Ishikawa (cell line): ENCODE results near the gene SH3RF3.

Experiments
- CEBPB ChIP-seq: IDR thresholded peaks from 2 replicates; pipeline ENCODE4 v1.6.1; 2012
- CREB1 ChIP-seq: IDR thresholded peaks from 2 replicates; pipeline ENCODE4 v1.6.1; 2012; ENCODE audit warnings: low read depth
- EGR1 ChIP-seq: IDR thresholded peaks from 2 replicates; pipeline ENCODE4 v1.6.1; 2012
- EP300 ChIP-seq: IDR thresholded peaks from 2 replicates; pipeline ENCODE4 v1.6.1; 2012; ENCODE audit warnings: borderline replicate concordance
- FOXM1 ChIP-seq: IDR thresholded peaks from 2 replicates; pipeline ENCODE4 v1.6.1; 2012; ENCODE audit warnings: low read depth, borderline replicate concordance
- NFIC ChIP-seq: IDR thresholded peaks from 2 replicates; pipeline ENCODE4 v1.6.1; 2012
- RAD21 ChIP-seq: IDR thresholded peaks from 2 replicates; pipeline ENCODE4 v1.6.1; 2012; ENCODE audit warnings: low read depth
- TAF1 ChIP-seq: IDR thresholded peaks from 2 replicates; pipeline ENCODE4 v1.6.1; 2012; ENCODE audit warnings: low read depth, mild to moderate bottlenecking
- TCF12 ChIP-seq: IDR thresholded peaks from 2 replicates; pipeline ENCODE4 v1.6.1; 2012; ENCODE audit warnings: low read depth
- TEAD4 ChIP-seq: IDR thresholded peaks from 2 replicates; pipeline ENCODE4 v1.6.1; 2012
- YY1 ChIP-seq: IDR thresholded peaks from 2 replicates; pipeline ENCODE4 v1.6.1; 2012; ENCODE audit warnings: low read depth
- ZBTB7A ChIP-seq: IDR thresholded peaks from 2 replicates; pipeline ENCODE4 v1.6.1; 2012; ENCODE audit warnings: low read depth
- TF ChIP-seq, protein P1 (sequence below): IDR thresholded peaks from 2 replicates; pipeline ENCODE4 v1.6.1; 2012
- TF ChIP-seq, protein P2 (sequence below): IDR thresholded peaks from 2 replicates; pipeline ENCODE4 v1.6.1; 2012
- TF ChIP-seq, protein P3 (sequence below): IDR thresholded peaks from 2 replicates; pipeline ENCODE4 v1.6.1; 2012; ENCODE audit warnings: low read depth, mild to moderate bottlenecking

SH3RF3 gene

DNA sequence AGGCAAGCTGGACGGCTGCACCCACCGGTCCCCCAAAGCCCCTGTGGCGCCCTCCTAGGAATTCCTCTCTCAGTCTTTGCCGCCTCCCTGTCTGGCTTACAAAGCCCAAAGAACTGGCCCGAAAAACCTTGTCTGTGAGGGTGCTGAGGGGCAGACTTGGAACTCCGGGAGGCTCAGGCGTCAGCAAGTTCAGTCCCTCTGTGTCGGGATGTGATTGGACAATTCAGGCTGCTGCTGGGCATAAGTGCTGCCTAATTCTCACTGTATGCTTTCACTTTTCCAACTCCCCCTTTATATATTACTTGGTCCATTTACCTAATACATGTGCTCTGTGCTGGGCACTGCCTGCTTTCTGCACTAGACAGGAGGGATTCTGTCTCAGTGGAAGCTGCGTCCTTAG is 20.3 kb upstream of the SH3RF3 start:
- TF ChIP-seq, protein P1, sequence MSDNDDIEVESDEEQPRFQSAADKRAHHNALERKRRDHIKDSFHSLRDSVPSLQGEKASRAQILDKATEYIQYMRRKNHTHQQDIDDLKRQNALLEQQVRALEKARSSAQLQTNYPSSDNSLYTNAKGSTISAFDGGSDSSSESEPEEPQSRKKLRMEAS, result no peak

DNA sequence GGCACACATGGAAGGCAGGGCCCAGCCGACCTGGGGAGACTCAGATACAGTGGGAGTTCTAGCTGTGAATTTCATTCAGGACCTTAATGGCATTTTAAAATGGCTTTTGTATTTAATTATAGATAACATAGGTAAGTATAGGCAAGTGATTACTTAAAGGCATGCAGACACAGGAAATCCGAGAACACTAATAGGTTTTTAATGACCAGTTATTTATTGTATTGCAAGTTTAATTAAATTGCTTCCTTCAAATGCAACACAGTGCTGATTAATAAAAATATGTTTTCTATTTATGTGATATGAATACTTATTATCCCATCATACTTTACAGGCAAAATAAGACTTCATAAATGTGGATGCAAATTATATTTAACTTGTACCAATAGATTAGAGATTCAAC is 19.7 kb upstream of the SH3RF3 start:
- TF ChIP-seq YY1 (no peak), TAF1 (no peak), EGR1 (no peak), RAD21 (no peak), CEBPB (no peak), NFIC (no peak)
- TF ChIP-seq, protein P2, sequence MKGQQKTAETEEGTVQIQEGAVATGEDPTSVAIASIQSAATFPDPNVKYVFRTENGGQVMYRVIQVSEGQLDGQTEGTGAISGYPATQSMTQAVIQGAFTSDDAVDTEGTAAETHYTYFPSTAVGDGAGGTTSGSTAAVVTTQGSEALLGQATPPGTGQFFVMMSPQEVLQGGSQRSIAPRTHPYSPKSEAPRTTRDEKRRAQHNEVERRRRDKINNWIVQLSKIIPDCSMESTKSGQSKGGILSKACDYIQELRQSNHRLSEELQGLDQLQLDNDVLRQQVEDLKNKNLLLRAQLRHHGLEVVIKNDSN, result no peak
- TF ChIP-seq, protein P1, result no peak
- TF ChIP-seq, protein P3, sequence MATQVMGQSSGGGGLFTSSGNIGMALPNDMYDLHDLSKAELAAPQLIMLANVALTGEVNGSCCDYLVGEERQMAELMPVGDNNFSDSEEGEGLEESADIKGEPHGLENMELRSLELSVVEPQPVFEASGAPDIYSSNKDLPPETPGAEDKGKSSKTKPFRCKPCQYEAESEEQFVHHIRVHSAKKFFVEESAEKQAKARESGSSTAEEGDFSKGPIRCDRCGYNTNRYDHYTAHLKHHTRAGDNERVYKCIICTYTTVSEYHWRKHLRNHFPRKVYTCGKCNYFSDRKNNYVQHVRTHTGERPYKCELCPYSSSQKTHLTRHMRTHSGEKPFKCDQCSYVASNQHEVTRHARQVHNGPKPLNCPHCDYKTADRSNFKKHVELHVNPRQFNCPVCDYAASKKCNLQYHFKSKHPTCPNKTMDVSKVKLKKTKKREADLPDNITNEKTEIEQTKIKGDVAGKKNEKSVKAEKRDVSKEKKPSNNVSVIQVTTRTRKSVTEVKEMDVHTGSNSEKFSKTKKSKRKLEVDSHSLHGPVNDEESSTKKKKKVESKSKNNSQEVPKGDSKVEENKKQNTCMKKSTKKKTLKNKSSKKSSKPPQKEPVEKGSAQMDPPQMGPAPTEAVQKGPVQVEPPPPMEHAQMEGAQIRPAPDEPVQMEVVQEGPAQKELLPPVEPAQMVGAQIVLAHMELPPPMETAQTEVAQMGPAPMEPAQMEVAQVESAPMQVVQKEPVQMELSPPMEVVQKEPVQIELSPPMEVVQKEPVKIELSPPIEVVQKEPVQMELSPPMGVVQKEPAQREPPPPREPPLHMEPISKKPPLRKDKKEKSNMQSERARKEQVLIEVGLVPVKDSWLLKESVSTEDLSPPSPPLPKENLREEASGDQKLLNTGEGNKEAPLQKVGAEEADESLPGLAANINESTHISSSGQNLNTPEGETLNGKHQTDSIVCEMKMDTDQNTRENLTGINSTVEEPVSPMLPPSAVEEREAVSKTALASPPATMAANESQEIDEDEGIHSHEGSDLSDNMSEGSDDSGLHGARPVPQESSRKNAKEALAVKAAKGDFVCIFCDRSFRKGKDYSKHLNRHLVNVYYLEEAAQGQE, result no peak

DNA sequence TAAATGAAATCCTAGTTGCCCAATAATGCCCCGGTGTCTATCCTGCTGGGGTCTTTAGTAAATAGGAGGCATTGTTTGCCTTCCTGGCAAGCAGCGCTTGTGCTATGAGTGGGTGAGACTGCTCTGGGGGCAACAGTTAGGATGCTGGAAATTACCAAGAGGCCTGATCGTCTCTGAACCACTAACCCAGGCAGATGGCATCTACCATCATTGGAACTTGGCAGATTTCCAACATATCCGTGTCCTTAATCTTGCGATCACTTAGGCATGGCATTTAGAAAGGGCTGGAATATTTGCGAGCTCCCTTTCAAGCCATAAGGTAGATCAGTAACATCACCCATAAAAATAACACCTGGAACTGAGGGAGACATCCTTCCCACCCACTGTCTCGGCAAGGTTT is 18.8 kb upstream of the SH3RF3 start:
- TF ChIP-seq CREB1 (no peak), NFIC (0 out of 2 replicates have a peak, but pooled peaks have one; percentile 12), EP300 (no peak)

DNA sequence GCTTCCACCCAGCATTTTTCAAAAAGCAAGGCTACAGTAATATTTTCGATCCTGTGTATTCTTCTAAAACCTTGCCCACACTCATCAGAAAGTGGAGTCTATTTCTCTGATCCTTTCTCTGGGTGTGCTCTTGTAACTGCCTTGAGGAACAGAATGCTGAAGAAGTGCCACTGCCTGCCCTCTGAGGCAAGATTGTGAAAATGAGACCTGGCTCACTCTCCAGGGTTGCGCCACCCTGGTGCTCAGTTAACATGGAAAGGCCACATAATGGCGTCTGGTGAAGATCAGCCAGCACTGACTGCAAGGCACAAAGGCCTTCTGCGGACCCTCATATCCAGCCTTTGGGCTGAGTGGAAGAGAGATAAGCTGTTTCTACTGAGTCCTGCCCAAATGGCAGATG is 11.2 kb upstream of the SH3RF3 start:
- TF ChIP-seq TEAD4 (no peak), ZBTB7A (no peak), EP300 (no peak), EGR1 (no peak)
- TF ChIP-seq, protein P1, result no peak

DNA sequence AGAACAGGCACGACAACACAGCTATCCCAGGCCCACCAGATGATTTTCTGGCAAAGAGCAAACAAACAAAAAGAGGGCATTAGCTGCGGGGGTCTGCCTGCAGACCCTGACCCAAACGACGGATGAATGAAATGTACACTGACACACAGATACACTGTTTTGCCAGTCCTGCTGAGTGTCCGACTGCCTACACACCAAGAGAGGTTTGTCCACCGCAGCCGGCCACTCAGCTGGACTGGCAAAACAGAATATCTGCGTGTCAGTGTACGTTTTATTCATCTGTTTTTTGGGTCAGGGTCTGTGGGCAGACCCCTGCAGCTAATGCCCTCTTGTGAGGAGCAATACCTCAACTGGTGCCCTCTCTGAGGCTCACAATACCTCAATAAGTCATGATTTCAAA is 10.7 kb upstream of the SH3RF3 start:
- TF ChIP-seq TEAD4 (no peak), YY1 (no peak), EP300 (no peak), NFIC (no peak), TAF1 (no peak), TCF12 (no peak), FOXM1 (no peak), CEBPB (no peak)
- TF ChIP-seq, protein P1, result no peak
- TF ChIP-seq, protein P2, result no peak

DNA sequence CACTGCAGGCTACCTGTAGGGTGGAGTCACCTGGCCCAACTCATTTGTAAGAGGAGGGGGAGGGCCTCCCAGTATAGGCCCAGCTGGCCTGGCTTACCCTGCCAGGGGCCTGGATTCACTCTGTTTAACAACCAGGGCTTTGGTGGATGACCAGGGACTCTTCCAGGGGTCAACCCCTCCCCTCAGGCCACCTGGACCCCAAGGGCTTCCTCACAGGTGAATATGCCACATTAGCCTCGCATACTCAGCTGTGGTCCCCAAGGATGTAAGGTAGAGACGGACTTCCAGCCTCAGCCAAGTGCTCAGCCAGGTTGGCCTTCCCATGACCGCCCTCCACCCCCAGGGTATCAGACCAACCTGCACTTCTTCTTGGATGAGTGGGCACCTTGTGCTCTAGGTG is 8.8 kb upstream of the SH3RF3 start:
- TF ChIP-seq NFIC (no peak), EGR1 (no peak), CEBPB (no peak), EP300 (no peak)
- TF ChIP-seq, protein P2, result no peak
- TF ChIP-seq, protein P1, result no peak

DNA sequence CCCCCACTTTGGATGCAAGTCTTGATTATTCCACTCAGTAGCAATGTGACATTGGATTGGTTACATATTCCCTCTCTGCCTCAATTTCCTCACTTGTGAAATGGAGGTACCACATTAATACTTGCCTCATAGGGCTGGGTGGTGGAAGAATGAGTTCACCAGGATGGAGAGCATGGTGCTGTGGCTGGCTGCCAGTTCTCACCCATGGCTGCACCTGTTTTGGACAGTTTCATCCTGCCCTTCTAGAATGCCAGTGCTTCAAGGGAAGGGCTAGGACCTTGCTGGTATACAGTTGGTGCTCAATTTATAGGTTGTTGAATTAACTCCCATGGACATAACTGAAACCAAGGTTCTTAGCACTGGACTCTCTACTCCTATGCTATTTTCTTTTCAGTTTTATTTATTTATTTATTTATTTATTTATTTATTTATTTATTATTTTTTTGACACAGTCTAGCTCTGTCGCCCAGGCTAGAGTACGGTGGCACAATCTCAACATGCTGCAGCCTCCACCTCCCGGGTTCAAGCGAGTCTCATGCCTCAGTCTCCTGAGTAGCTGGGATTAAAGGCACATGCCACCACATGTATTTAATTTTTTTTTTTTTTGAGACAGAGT is 5.3 kb upstream of the SH3RF3 start:
- TF ChIP-seq FOXM1, result no peak
- no peak for TF ChIP-seq TAF1
- TF ChIP-seq CREB1, result no peak
- TF ChIP-seq, protein P1, result no peak
- no peak for TF ChIP-seq NFIC
- no peak for TF ChIP-seq TEAD4
- TF ChIP-seq, protein P3, result no peak
- TF ChIP-seq CEBPB, result no peak
- TF ChIP-seq RAD21, result no peak
- TF ChIP-seq YY1, result no peak
- no peak for TF ChIP-seq ZBTB7A
- TF ChIP-seq TCF12, result no peak
